Measurements from ENCODE around the gene WLS.
A peak's percentile ranks its signal among the peaks of the same experiment; 100 is the strongest.

The WLS gene

GRCh38 chr1:68136187-68136586 lies 96.1 kb downstream of the WLS start:
- DNase-seq (ENCODE audit: low read depth in 2 of 2) = no peak

GRCh38 chr1:68132426-68133130 lies 99.7 kb downstream of the WLS start:
- DNase-seq (ENCODE audit: low read depth in 2 of 2) = no peak

- no peak for DNase-seq (ENCODE audit: low read depth in 2 of 2)
These were observed 101.1 kb downstream of the WLS start for GRCh38 chr1:68131261-68131660.

- no peak for DNase-seq (ENCODE audit: low read depth in 2 of 2)
These were observed 102.6 kb downstream of the WLS start for GRCh38 chr1:68129536-68130250.

- DNase-seq (ENCODE audit: low read depth in 2 of 2) = no peak
These were observed 103.5 kb downstream of the WLS start for GRCh38 chr1:68128820-68129219.

- DNase-seq (ENCODE audit: low read depth in 2 of 2) = no peak
These were observed 104.2 kb downstream of the WLS start for GRCh38 chr1:68128157-68128556.

GRCh38 chr1:68121536-68121935 lies 110.8 kb downstream of the WLS start:
- DNase-seq (ENCODE audit: low read depth in 2 of 2) = no peak

- DNase-seq (ENCODE audit: low read depth in 2 of 2) = no peak
These were observed 112.1 kb downstream of the WLS start for GRCh38 chr1:68120136-68120791.

- DNase-seq (ENCODE audit: low read depth in 2 of 2) = no peak
These were observed 112.9 kb downstream of the WLS start for GRCh38 chr1:68119445-68119844.

GRCh38 chr1:68117416-68117815 lies 114.9 kb downstream of the WLS start:
- no peak for DNase-seq (ENCODE audit: low read depth in 2 of 2)

- DNase-seq (ENCODE audit: low read depth in 2 of 2) = peak in 1 of 2 donors; percentile 16
These were observed 115.6 kb downstream of the WLS start for GRCh38 chr1:68116643-68117235.

GRCh38 chr1:68115308-68115707 lies 117.0 kb downstream of the WLS start:
- DNase-seq (ENCODE audit: low read depth in 2 of 2) = no peak

GRCh38 chr1:68113966-68114365 lies 118.4 kb downstream of the WLS start:
- no peak for DNase-seq (ENCODE audit: low read depth in 2 of 2)

- DNase-seq (ENCODE audit: low read depth in 2 of 2) = no peak
These were observed 119.5 kb downstream of the WLS start for GRCh38 chr1:68112835-68113243.

GRCh38 chr1:68111519-68112436 lies 120.5 kb downstream of the WLS start:
- DNase-seq (ENCODE audit: low read depth in 2 of 2) = no peak

- no peak for DNase-seq (ENCODE audit: low read depth in 2 of 2)
These were observed 124.6 kb downstream of the WLS start for GRCh38 chr1:68107771-68108170.

- no peak for DNase-seq (ENCODE audit: low read depth in 2 of 2)
These were observed 128.3 kb downstream of the WLS start for GRCh38 chr1:68103884-68104554.

- DNase-seq (ENCODE audit: low read depth in 2 of 2) = no peak
These were observed 129.2 kb downstream of the WLS start for GRCh38 chr1:68103011-68103545.

GRCh38 chr1:68101829-68102228 lies 130.5 kb downstream of the WLS start:
- DNase-seq (ENCODE audit: low read depth in 2 of 2) = no peak

GRCh38 chr1:68100571-68100970 lies 131.8 kb downstream of the WLS start:
- no peak for DNase-seq (ENCODE audit: low read depth in 2 of 2)

- DNase-seq (ENCODE audit: low read depth in 2 of 2) = no peak
These were observed 138.6 kb downstream of the WLS start for GRCh38 chr1:68093737-68094136.

Data from stimulated activated CD8-positive, alpha-beta memory T cell treated with anti-CD3 and anti-CD28 coated beads, Interleukin-2, amount 100 ng/mL, for 48 hours (primary cell).